HepG2 (cell line): ENCODE data around the gene AGRP. TPM values are rescaled to one million over a fixed set of nuclear protein-coding genes. Genes with fewer than 3 reads are reported as not detected.
A peak's percentile ranks its signal among the peaks of the same experiment; 100 is the strongest.

Experiments
- BCL6 ChIP-seq: IDR thresholded peaks from 2 replicates; pipeline ENCODE4 v1.6.1; 2016; ENCODE audit warnings: missing genetic modification reagents, missing compliant biosample characterization
- CREB1 ChIP-seq, 2 experiments: fragments of 450-650 bp in 1 of 2; IDR thresholded peaks; 2 replicates each; pipeline ENCODE4 v1.6.1; 2016 to 2017; ENCODE audit warnings: control low read depth in 1 of 2, mild to moderate bottlenecking in 1 of 2, missing compliant biosample characterization in 1 of 2, missing genetic modification characterization in 1 of 2
- DR1 ChIP-seq: sonication (generic); formaldehyde crosslinking; IDR thresholded peaks from 2 replicates; pipeline ENCODE4 v1.8.0; 2021; ENCODE audit warnings: mild to moderate bottlenecking, missing genetic modification reagents, inconsistent platforms
- NFKB2 ChIP-seq: sonication (generic); formaldehyde crosslinking; IDR thresholded peaks from 2 replicates; pipeline ENCODE4 v1.4.0; 2020; ENCODE audit warnings: missing genetic modification reagents, borderline replicate concordance
- NPAS2 ChIP-seq: sonication (generic); formaldehyde crosslinking; IDR thresholded peaks from 2 replicates; pipeline ENCODE4 v1.8.0; 2022; ENCODE audit warnings: mild to moderate bottlenecking, missing genetic modification reagents, borderline replicate concordance
- PHF20 ChIP-seq: sonication (generic); formaldehyde crosslinking; IDR thresholded peaks from 2 replicates; pipeline ENCODE4 v1.5.0; 2020; ENCODE audit warnings: mild to moderate bottlenecking, missing genetic modification reagents
- RBM39 ChIP-seq: fragments of 200-400 bp; formaldehyde crosslinking; IDR thresholded peaks from one replicate; pipeline ENCODE4 v1.6.1; 2018; ENCODE audit warnings: antibody characterized with exemption, mild to moderate bottlenecking, low read depth, low read length; ENCODE audit not compliant: poor library complexity, severe bottlenecking
- XRCC5 ChIP-seq: fragments of 200-400 bp; formaldehyde crosslinking; optimal IDR thresholded peaks from 2 replicates; pipeline ENCODE3; 2017; ENCODE audit warnings: mild to moderate bottlenecking, low read length
- ZFY ChIP-seq: sonication (generic); formaldehyde crosslinking; IDR thresholded peaks from 2 replicates; pipeline ENCODE4 v1.4.0; 2020; ENCODE audit warnings: missing genetic modification reagents
- ZHX2 ChIP-seq, 2 experiments: sonication (generic) in 1 of 2; formaldehyde crosslinking in 1 of 2; IDR thresholded peaks; 2 replicates each; pipeline versions ENCODE4 v1.6.1 to v1.9.0; 2014 to 2022; ENCODE audit warnings: antibody characterized with exemption in 1 of 2, borderline replicate concordance in 1 of 2, inconsistent platforms in 1 of 2, low read depth in 1 of 2, missing genetic modification reagents in 1 of 2
- ZNF292 ChIP-seq: sonication (generic); formaldehyde crosslinking; IDR thresholded peaks from 2 replicates; pipeline ENCODE4 v1.8.1; 2022; ENCODE audit warnings: mild to moderate bottlenecking, low read depth, missing genetic modification reagents, borderline replicate concordance
- ZNF350 ChIP-seq: sonication (generic); formaldehyde crosslinking; IDR thresholded peaks from 2 replicates; pipeline ENCODE4 v1.4.0; 2020; ENCODE audit warnings: mild to moderate bottlenecking, low read depth, missing genetic modification reagents, borderline replicate concordance
- ZNF605 ChIP-seq: sonication (generic); formaldehyde crosslinking; IDR thresholded peaks from 2 replicates; pipeline ENCODE4 v1.8.0; 2022; ENCODE audit warnings: mild to moderate bottlenecking, missing genetic modification reagents
- ZNF713 ChIP-seq: sonication (generic); formaldehyde crosslinking; IDR thresholded peaks from 2 replicates; pipeline ENCODE4 v1.4.0; 2020; ENCODE audit warnings: mild to moderate bottlenecking, missing genetic modification reagents
- ZNF850 ChIP-seq: sonication (generic); formaldehyde crosslinking; conservative IDR thresholded peaks from 2 replicates; pipeline ENCODE4 v1.9.0; 2021; ENCODE audit warnings: mild to moderate bottlenecking, missing genetic modification reagents
- polyA plus RNA-seq, 8 experiments: library from polyadenylated mRNA; depleted of rRNA in 3 of 8; stranded (reverse) in 7 of 8; unstranded in 1 of 8; fragments of >200 nt; fragmentation: Illumina TruSeq in 4 of 8; extraction: Trizol in 4 of 8; gene quantifications; 2 replicates each; pipeline versions ENCODE4 v1.2.1 to v1.2.3, GENCODE V29; 2011 to 2016; ENCODE audit warnings: low read depth in 4 of 8, missing spikeins in 1 of 8, mixed read lengths in 1 of 8; ENCODE audit not compliant: insufficient read depth in 1 of 8
- total RNA-seq, 5 experiments: library from RNA; depleted of rRNA; stranded (reverse); fragments of >200 nt; fragmentation: Illumina TruSeq; extraction: Trizol; gene quantifications; 2 replicates each; pipeline ENCODE4 v1.2.3, GENCODE V29; 2016; ENCODE audit warnings: low read depth in 1 of 5
- TF ChIP-seq, protein P1 (sequence below): sonication (generic); formaldehyde crosslinking; IDR thresholded peaks from 2 replicates; pipeline ENCODE4 v1.4.0; 2020; ENCODE audit warnings: missing genetic modification reagents, borderline replicate concordance

Gene AGRP
- total and polyA plus RNA-seq, 2 of the 13 experiments (the other 11 are each of a cell fraction or from before 2014, with no cell fraction given), result not detected

- TF ChIP-seq ZHX2 (IDR thresholded peaks at IDR 0.05; ENCODE audit: low read depth) (peak; percentile 18; the same call in 1 of the 2 replicates), ZHX2 (CRISPR knock-in tag; IDR thresholded peaks at IDR 0.05; ENCODE audit: borderline replicate concordance) (no peak), ZNF713 (no peak), ZNF292 (peak; percentile 96), CREB1 (IDR thresholded peaks at IDR 0.05) (no peak), CREB1 (CRISPR knock-in tag; IDR thresholded peaks at IDR 0.05) (no peak), DR1 (peak; percentile 54; the same call in 1 of the 2 replicates), XRCC5 (peak; percentile 85), PHF20 (peak; percentile 36; the same call in 1 of the 2 replicates), NFKB2 (peak; percentile 3; the same call in 1 of the 2 replicates), RBM39 (no peak), ZNF850 (CRISPR knock-in tag) (no peak), ZNF350 (CRISPR knock-in tag) (peak; percentile 65), ZFY (CRISPR knock-in tag) (peak; percentile 66), ZNF605 (peak; percentile 52; the same call in 1 of the 2 replicates), BCL6 (CRISPR knock-in tag) (peak; percentile 58), NPAS2 (CRISPR knock-in tag) (no peak; the same call in 1 of the 2 replicates)
- TF ChIP-seq, protein P1, sequence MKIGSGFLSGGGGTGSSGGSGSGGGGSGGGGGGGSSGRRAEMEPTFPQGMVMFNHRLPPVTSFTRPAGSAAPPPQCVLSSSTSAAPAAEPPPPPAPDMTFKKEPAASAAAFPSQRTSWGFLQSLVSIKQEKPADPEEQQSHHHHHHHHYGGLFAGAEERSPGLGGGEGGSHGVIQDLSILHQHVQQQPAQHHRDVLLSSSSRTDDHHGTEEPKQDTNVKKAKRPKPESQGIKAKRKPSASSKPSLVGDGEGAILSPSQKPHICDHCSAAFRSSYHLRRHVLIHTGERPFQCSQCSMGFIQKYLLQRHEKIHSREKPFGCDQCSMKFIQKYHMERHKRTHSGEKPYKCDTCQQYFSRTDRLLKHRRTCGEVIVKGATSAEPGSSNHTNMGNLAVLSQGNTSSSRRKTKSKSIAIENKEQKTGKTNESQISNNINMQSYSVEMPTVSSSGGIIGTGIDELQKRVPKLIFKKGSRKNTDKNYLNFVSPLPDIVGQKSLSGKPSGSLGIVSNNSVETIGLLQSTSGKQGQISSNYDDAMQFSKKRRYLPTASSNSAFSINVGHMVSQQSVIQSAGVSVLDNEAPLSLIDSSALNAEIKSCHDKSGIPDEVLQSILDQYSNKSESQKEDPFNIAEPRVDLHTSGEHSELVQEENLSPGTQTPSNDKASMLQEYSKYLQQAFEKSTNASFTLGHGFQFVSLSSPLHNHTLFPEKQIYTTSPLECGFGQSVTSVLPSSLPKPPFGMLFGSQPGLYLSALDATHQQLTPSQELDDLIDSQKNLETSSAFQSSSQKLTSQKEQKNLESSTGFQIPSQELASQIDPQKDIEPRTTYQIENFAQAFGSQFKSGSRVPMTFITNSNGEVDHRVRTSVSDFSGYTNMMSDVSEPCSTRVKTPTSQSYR (CRISPR knock-in tag), result peak; percentile 94
Measured at GRCh38 chr16:67445913-67446907, 37.1 kb downstream of the AGRP start (continued).
